ENCODE results near the gene TROAP.
"Not testable (repeated sequence)": the region's sequence is repeated elsewhere in the genome, so short reads cannot be mapped to it uniquely, and the experiment has no call there.

The TROAP gene

GRCh38 chr12:49369411-49370145 is 46.5 kb downstream of the TROAP start:
- DNase-seq, result no peak

- DNase-seq, result no peak
Measured at GRCh38 chr12:49370539-49370938, 47.5 kb downstream of the TROAP start.

GRCh38 chr12:49375406-49375805 is 52.4 kb downstream of the TROAP start:
- no peak for DNase-seq

GRCh38 chr12:49377386-49377785 is 54.3 kb downstream of the TROAP start:
- DNase-seq, result no peak

GRCh38 chr12:49380184-49380583 is 57.1 kb downstream of the TROAP start:
- DNase-seq, result not testable (repeated sequence)
